PC-9 (cell line): ENCODE results near the gene IMMP1L. TPM values are rescaled to one million over a fixed set of nuclear protein-coding genes. Genes with fewer than 3 reads are reported as not detected.
"Not testable (repeated sequence)": the region's sequence is repeated elsewhere in the genome, so short reads cannot be mapped to it uniquely, and the experiment has no call there.

Experiments
- BruUV-seq: library from RNA; stranded (reverse); fragments of 400-500 nt; replicated peaks from 2 replicates; lab custom pipeline; 2021; lab: Mats Ljungman, UMichigan
- CTCF ChIA-PET: fragments of 300-600 bp; sonication (Branson Sonifier 250); formaldehyde crosslinking; loops from one replicate; lab custom pipeline; 2022; ENCODE audit warnings: antibody characterized with exemption; lab: Charles Lee
- POLR2A ChIA-PET: fragments of 300-600 bp; sonication (Branson Sonifier 250); formaldehyde crosslinking; loops from one replicate; lab custom pipeline; 2022; ENCODE audit warnings: antibody characterized with exemption; ENCODE audit not compliant: unreplicated experiment; lab: Charles Lee
- DNase-seq, 2 experiments: peaks; one replicate each; pipeline versions ENCODE4 v3.0.0 to v3.0.0-alpha.2; 2015 to 2022; ENCODE audit warnings: mixed read lengths in 1 of 2
- H2AFZ ChIP-seq: fragments of 200-600 bp; sonication (generic); 2 replicates; pipeline ENCODE4 v1.8.1; 2017; ENCODE audit warnings: antibody characterized with exemption
- H3F3A ChIP-seq: fragments of 200-600 bp; sonication (generic); 2 replicates; pipeline ENCODE4 v1.8.1; 2017; ENCODE audit warnings: antibody characterized with exemption, mild to moderate bottlenecking, low read depth; ENCODE audit not compliant: insufficient read depth
- H3K27ac ChIP-seq: fragments of 200-600 bp; sonication (generic); 2 replicates; pipeline ENCODE4 v1.6.1; 2016; ENCODE audit warnings: mixed run types
- H3K27me3 ChIP-seq: fragments of 200-600 bp; sonication (generic); 2 replicates; pipeline ENCODE4 v1.6.1; 2016; ENCODE audit warnings: low read depth, mixed run types; ENCODE audit not compliant: insufficient read depth
- H3K36me3 ChIP-seq: fragments of 200-600 bp; sonication (generic); 2 replicates; pipeline ENCODE4 v1.6.1; 2016; ENCODE audit warnings: low read depth, mixed run types
- H3K4me1 ChIP-seq: fragments of 200-600 bp; sonication (generic); replicated peaks from 2 replicates; pipeline ENCODE4 v1.6.1; 2016; ENCODE audit warnings: mixed run types; ENCODE audit not compliant: insufficient read depth
- H3K4me2 ChIP-seq: fragments of 200-600 bp; sonication (generic); 2 replicates; pipeline ENCODE4 v1.6.1; 2017; ENCODE audit warnings: mixed run types
- H3K4me3 ChIP-seq: fragments of 200-600 bp; sonication (generic); 2 replicates; pipeline ENCODE4 v1.6.1; 2016; ENCODE audit warnings: mixed run types
- H3K79me2 ChIP-seq: fragments of 200-600 bp; sonication (generic); 2 replicates; pipeline ENCODE4 v1.6.1; 2017; ENCODE audit warnings: low read depth, mixed run types
- H3K9me2 ChIP-seq: fragments of 200-600 bp; sonication (generic); 2 replicates; pipeline ENCODE4 v1.8.1; 2017; ENCODE audit warnings: mild to moderate bottlenecking; ENCODE audit not compliant: insufficient read depth
- H3K9me3 ChIP-seq: fragments of 200-600 bp; sonication (generic); 2 replicates; pipeline ENCODE4 v1.8.1; 2016; ENCODE audit warnings: low read depth; ENCODE audit not compliant: insufficient read depth
- H4K20me1 ChIP-seq: fragments of 200-600 bp; sonication (generic); 2 replicates; pipeline ENCODE4 v1.8.1; 2017; ENCODE audit not compliant: insufficient read depth
- CTCF ChIP-seq: fragments of 200-600 bp; sonication (generic); conservative IDR thresholded peaks from 2 replicates; pipeline ENCODE4 v1.6.1; 2017; ENCODE audit warnings: mixed run types, antibody characterized with exemption, mild to moderate bottlenecking, moderate library complexity
- EZH2 ChIP-seq: fragments of 200-600 bp; sonication (generic); IDR thresholded peaks from 2 replicates; pipeline ENCODE4 v1.8.0; 2017; ENCODE audit warnings: antibody characterized with exemption, low read depth
- intact Hi-C: fragments of 100-400 bp; cut with micrococcal nuclease; formaldehyde crosslinking; loops from one replicate; pipeline ENCODE4 v1.10.0; 2022; ENCODE audit not compliant: unreplicated experiment
- total RNA-seq: library from RNA; stranded (reverse); gene quantifications from 2 replicates; pipeline ENCODE4 v1.2.3, GENCODE V29; 2021

Gene IMMP1L
- total RNA-seq, 1 experiment from 2014 or later, result 41.9 TPM

- H3K4me3 ChIP-seq, result no peak overlapping the region
- no peaks in the 10 kb centered on the region for H3K4me1 ChIP-seq
- CTCF ChIA-PET, result no interaction called here
- no peak overlapping the region for H2AFZ ChIP-seq
- no peak for DNase-seq
- POLR2A ChIA-PET, result no interaction called here
- H3K79me2 ChIP-seq, result peaks cover 69% of the 10 kb centered on the region
- BruUV-seq, result no TSS peak
- intact Hi-C loops, result no loop called here
- H3K9me2 ChIP-seq, result no peaks in the 10 kb centered on the region
- H3K27me3 ChIP-seq, result no peaks in the 10 kb centered on the region
- 0 out of 2 replicates have a peak, but pooled peaks cover 4% of the 10 kb centered on the region for H4K20me1 ChIP-seq
- H3K36me3 ChIP-seq, result no peaks in the 10 kb centered on the region
- H3K9me3 ChIP-seq, result no peaks in the 10 kb centered on the region
- H3F3A ChIP-seq, result no peaks in the 10 kb centered on the region
- H3K4me2 ChIP-seq, result no peak overlapping the region
- TF ChIP-seq CTCF (no peak), EZH2 (no peak)
- H3K27ac ChIP-seq, result no peak overlapping the region
These were observed 9.7 kb downstream of the IMMP1L start for GRCh38 chr11:31499576-31500178.

GRCh38 chr11:31493762-31494161, 15.7 kb downstream of the IMMP1L start:
- H3F3A ChIP-seq, DNase-seq, H3K27ac ChIP-seq, intact Hi-C loops, H3K4me1 ChIP-seq, POLR2A ChIA-PET, H3K4me3 ChIP-seq, H3K36me3 ChIP-seq, BruUV-seq, H3K9me2 ChIP-seq, H3K27me3 ChIP-seq, H2AFZ ChIP-seq, H3K9me3 ChIP-seq, H3K4me2 ChIP-seq, H4K20me1 ChIP-seq: not testable (repeated sequence)
- peaks cover 28% of the 10 kb centered on the region for H3K79me2 ChIP-seq
- CTCF ChIA-PET, result interaction anchor here (0.7 kb wide), 2 partner anchors 14 to 42 kb away, joined by 3 to 4 read pairs; no protein-coding TSS in a partner anchor

- Histone ChIP-seq H3K4me1 (no peaks in the 10 kb centered on the region), H2AFZ (no peak overlapping the region), H4K20me1 (peaks cover 4% of the 10 kb centered on the region; the same call in 1 of the 2 replicates), H3K9me2 (no peaks in the 10 kb centered on the region), H3K4me3 (no peak overlapping the region), H3K27ac (no peak overlapping the region), H3K36me3 (no peaks in the 10 kb centered on the region), H3K79me2 (peaks cover 23% of the 10 kb centered on the region), H3F3A (no peaks in the 10 kb centered on the region), H3K4me2 (no peak overlapping the region), H3K27me3 (no peaks in the 10 kb centered on the region), H3K9me3 (no peaks in the 10 kb centered on the region)
- ChIA-PET POLR2A (no interaction called here), CTCF (interaction anchor here (0.7 kb wide), 1 partner anchor 15 kb away, joined by 3 read pairs; no protein-coding TSS in a partner anchor)
- BruUV-seq, result no TSS peak
- intact Hi-C loops, result no loop called here
- TF ChIP-seq CTCF (no peak), EZH2 (no peak)
- DNase-seq, result no peak
These were observed 16.2 kb downstream of the IMMP1L start for GRCh38 chr11:31493235-31493634.
